ENCODE data around the gene EMP2.
A peak's percentile ranks its signal among the peaks of the same experiment; 100 is the strongest.
"Not testable (repeated sequence)": the region's sequence is repeated elsewhere in the genome, so short reads cannot be mapped to it uniquely, and the experiment has no call there.

Gene EMP2, protein sequence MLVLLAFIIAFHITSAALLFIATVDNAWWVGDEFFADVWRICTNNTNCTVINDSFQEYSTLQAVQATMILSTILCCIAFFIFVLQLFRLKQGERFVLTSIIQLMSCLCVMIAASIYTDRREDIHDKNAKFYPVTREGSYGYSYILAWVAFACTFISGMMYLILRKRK

GRCh38 chr16:10579965-10580882 is at the start of gene EMP2:
TSS of gene EMP2 (minus strand) at chr16:10580598. CDS start at chr16:10547617, 32,981 bp downstream.
- H3K4me3 ChIP-seq (ENCODE audit: low read length), result peak within 1 kb of the TSS; percentile 33
- no peaks in the 10 kb centered on the region for H3K36me3 ChIP-seq (ENCODE audit: control insufficient read depth, insufficient read depth, low read length)
- no peaks in the 10 kb centered on the region for H3K9me3 ChIP-seq (ENCODE audit: control insufficient read depth, low read length)
- H3K4me1 ChIP-seq (ENCODE audit: control insufficient read depth, insufficient read depth, low read length), result peaks cover 33% of the 10 kb centered on the region
- peak within 1 kb of the TSS; percentile 89 for H3K9ac ChIP-seq (ENCODE audit: low read length)
- H3K27me3 ChIP-seq (ENCODE audit: control insufficient read depth, insufficient read depth, low read length), result no peaks in the 10 kb centered on the region

- Histone ChIP-seq H3K4me1 (ENCODE audit: control insufficient read depth, insufficient read depth, low read length) (peaks cover 6% of the 10 kb centered on the region), H3K9me3 (ENCODE audit: control insufficient read depth, low read length) (no peaks in the 10 kb centered on the region), H3K36me3 (ENCODE audit: control insufficient read depth, insufficient read depth, low read length) (no peaks in the 10 kb centered on the region), H3K4me3 (ENCODE audit: low read length) (no peak overlapping the region), H3K27me3 (ENCODE audit: control insufficient read depth, insufficient read depth, low read length) (no peaks in the 10 kb centered on the region), H3K9ac (ENCODE audit: low read length) (no peak overlapping the region)
Measured at GRCh38 chr16:10629592-10629963, 49.2 kb upstream of the EMP2 start.

DNA sequence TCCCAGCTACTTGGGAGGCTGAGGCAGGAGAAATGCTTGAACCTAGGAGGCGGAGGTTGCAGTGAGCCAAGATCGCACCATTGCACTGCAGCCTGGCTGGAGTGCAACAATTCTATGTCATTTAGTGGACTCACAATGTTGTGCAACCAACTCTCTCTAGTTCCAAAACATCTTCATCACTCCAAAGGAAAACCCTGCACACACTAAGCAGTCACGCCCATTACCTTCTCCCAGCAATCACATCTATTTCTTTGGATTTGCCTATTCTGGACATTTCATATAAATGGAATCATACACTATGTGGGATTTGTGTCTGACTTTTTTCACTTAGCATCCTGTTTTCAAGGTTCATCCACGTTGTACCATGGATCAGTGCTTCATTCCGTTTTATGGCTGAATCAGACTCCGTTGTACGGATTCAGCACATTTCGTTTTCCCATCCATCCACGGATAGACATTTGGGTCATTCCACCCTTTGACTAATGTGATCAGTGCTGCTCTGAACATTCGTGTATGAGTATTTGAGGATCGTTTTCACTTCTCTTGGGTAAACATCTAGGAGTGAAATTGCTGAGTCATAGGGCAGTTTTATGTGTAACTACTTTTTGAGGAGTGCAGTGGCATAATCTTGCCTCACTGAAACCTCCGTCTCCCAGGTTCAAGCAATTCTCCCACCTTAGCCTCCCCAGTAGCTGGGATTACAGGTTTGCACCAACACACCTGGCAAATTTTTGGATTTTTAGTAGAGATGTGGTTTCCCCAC is 45.4 kb upstream of the EMP2 start:
- Histone ChIP-seq H3K9me3 (ENCODE audit: control insufficient read depth, low read length) (no peaks in the 10 kb centered on the region), H3K36me3 (ENCODE audit: control insufficient read depth, insufficient read depth, low read length) (no peaks in the 10 kb centered on the region), H3K9ac (ENCODE audit: low read length) (no peak overlapping the region), H3K27me3 (ENCODE audit: control insufficient read depth, insufficient read depth, low read length) (no peaks in the 10 kb centered on the region), H3K4me1 (ENCODE audit: control insufficient read depth, insufficient read depth, low read length) (peaks cover 14% of the 10 kb centered on the region), H3K4me3 (ENCODE audit: low read length) (no peak overlapping the region)

DNA sequence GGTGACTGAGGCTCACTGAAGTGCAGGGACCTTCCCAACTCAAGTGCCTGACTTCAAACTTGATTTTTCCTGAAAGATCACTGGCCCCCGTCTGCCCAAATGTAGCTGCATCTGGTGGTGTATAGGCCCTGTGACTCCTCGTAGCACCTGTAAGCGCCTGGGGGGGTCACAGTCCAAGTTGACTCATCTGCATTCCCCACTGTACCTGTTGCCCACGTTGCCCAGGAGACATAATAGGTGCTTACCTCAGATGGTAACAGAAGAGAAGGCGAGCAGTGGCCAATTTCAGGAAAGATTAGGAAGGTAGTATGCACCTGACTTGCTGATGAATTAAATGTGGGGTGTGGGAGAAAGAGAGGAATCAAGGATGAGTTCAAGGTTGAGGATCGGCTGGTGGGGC is 44.1 kb upstream of the EMP2 start:
- Histone ChIP-seq H3K36me3 (ENCODE audit: control insufficient read depth, insufficient read depth, low read length) (no peaks in the 10 kb centered on the region), H3K9ac (ENCODE audit: low read length) (no peak overlapping the region), H3K4me3 (ENCODE audit: low read length) (no peak overlapping the region), H3K9me3 (ENCODE audit: control insufficient read depth, low read length) (no peaks in the 10 kb centered on the region), H3K4me1 (ENCODE audit: control insufficient read depth, insufficient read depth, low read length) (peaks cover 21% of the 10 kb centered on the region), H3K27me3 (ENCODE audit: control insufficient read depth, insufficient read depth, low read length) (no peaks in the 10 kb centered on the region)

DNA sequence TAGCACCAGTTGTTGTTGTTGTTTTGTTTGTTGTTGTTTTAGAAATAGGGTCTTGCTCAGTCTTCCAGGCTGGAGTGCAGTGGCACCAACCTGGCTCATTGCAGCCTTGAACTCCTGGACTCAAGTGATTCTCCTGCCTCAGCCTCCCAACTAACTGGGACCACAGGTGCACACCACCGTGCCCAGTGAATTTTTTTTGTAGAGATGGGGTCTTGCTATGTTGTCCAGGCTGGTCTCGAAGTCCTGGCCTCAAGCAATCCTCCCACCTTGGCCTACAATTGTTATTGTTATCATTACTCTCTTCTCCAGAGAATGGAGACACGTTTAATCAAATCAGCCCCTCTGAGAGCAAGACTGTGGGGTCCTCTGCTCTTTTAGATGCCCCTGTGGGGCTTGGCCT is 42.7 kb upstream of the EMP2 start:
- Histone ChIP-seq H3K27me3 (ENCODE audit: control insufficient read depth, insufficient read depth, low read length) (peaks cover 3% of the 10 kb centered on the region), H3K4me1 (ENCODE audit: control insufficient read depth, insufficient read depth, low read length) (peaks cover 34% of the 10 kb centered on the region), H3K9ac (ENCODE audit: low read length) (no peak overlapping the region), H3K36me3 (ENCODE audit: control insufficient read depth, insufficient read depth, low read length) (no peaks in the 10 kb centered on the region), H3K9me3 (ENCODE audit: control insufficient read depth, low read length) (no peaks in the 10 kb centered on the region), H3K4me3 (ENCODE audit: low read length) (no peak overlapping the region)

DNA sequence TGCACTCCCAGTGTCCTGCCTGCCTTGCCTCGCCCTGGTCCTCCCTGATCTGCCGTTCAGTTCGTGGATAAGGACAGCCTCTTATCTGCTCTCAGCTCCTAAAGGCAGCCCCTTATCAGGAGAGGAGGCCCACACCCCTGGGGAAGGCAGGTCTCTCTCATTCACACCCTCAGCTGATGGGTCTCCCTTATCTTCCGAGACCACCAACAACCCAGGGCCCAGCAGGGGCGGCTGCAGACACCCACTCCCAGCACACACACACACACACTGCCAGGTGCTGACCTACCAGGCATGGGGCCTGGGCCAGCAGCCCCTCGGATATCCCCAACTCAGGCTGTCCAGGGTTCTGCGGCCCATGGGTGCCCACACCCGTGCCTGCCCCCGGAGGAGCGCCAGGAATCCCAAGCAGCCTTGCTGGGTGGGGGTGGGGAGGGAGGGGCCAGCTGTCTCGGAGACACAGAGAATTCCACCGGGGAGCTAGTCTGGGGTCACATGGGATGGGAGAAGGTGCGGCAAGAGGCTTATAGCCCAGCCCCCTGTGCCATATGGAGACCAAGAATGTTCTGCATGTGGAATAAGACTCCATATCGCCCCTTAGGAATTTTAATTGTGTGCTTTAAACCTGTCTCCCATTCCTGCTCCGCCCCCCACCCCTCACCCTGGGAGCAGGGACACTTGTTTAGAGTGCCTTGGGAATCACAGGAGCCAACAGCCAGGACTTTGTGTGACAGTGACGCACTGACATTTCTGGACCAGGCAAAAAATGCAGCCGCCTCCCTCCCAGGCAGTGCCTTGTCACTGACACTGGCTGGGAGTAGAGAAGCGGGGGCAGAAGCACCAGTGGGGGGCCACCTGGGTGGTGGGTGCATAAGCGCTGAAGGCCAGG is 41.9 kb upstream of the EMP2 start:
- no peaks in the 10 kb centered on the region for H3K9me3 ChIP-seq (ENCODE audit: control insufficient read depth, low read length)
- H3K36me3 ChIP-seq (ENCODE audit: control insufficient read depth, insufficient read depth, low read length), result no peaks in the 10 kb centered on the region
- peaks cover 3% of the 10 kb centered on the region for H3K27me3 ChIP-seq (ENCODE audit: control insufficient read depth, insufficient read depth, low read length)
- H3K4me3 ChIP-seq (ENCODE audit: low read length), result no peak overlapping the region
- peaks cover 42% of the 10 kb centered on the region for H3K4me1 ChIP-seq (ENCODE audit: control insufficient read depth, insufficient read depth, low read length)
- H3K9ac ChIP-seq (ENCODE audit: low read length), result peak overlapping the region; percentile 8

GRCh38 chr16:10621216-10621949 is 41.0 kb upstream of the EMP2 start:
- not testable (repeated sequence) for H3K36me3 ChIP-seq (ENCODE audit: control insufficient read depth, insufficient read depth, low read length); H3K9ac ChIP-seq (ENCODE audit: low read length); H3K9me3 ChIP-seq (ENCODE audit: control insufficient read depth, low read length); H3K27me3 ChIP-seq (ENCODE audit: control insufficient read depth, insufficient read depth, low read length); H3K4me3 ChIP-seq (ENCODE audit: low read length)
- H3K4me1 ChIP-seq (ENCODE audit: control insufficient read depth, insufficient read depth, low read length), result peaks cover 49% of the 10 kb centered on the region

DNA sequence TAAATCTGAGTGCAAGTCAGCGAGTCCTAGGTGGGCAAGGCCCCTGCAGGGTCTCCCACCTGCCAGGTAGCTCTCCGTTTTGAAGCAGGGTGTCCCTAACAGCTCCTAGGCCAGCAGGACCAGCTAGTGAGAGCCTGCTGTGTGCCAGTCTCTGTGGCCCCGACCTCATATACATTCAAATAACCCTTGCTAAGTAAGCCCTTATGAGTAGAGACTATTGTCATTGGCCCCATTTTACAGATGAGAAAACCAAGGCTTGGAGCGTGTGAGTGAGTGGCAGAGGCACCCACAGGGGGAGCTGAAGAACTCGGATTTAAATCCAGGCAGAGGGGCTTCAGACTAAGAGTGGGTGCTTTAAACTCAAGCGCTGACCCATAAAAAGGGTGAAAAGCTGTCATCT is 39.7 kb upstream of the EMP2 start:
- Histone ChIP-seq H3K9ac (ENCODE audit: low read length) (no peak overlapping the region), H3K4me1 (ENCODE audit: control insufficient read depth, insufficient read depth, low read length) (peaks cover 44% of the 10 kb centered on the region), H3K4me3 (ENCODE audit: low read length) (no peak overlapping the region), H3K36me3 (ENCODE audit: control insufficient read depth, insufficient read depth, low read length) (no peaks in the 10 kb centered on the region), H3K27me3 (ENCODE audit: control insufficient read depth, insufficient read depth, low read length) (peaks cover 3% of the 10 kb centered on the region), H3K9me3 (ENCODE audit: control insufficient read depth, low read length) (no peaks in the 10 kb centered on the region)

DNA sequence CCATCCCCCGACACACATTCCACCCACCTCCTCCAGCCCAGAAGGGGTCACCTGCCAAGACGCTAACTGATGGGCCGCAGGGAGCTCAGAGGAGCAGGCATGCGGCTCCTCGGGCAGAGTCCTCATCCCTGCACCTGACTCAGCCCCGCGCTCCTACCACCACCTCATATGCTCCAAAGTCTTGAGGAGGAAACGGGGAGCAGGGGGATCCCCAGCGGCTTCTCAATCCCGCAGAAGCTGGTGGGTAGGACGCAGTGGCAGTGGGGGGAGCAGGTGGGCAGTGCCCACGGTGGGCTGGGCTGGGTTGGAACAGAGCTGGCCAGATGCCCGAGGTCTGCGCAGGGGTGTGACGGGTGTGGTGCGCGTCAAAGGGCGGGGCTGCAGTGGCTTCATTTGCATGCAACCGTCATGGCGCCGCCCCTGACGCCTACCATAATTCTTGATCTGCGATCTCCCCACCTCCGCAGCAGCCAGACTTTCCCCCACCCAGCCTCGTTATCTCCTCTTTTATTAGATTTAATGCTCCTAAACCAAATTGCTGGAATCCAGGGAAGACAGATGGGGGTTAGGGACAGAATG is 39.0 kb upstream of the EMP2 start:
- H3K27me3 ChIP-seq (ENCODE audit: control insufficient read depth, insufficient read depth, low read length), result peaks cover 3% of the 10 kb centered on the region

GRCh38 chr16:10618710-10619209 is 38.4 kb upstream of the EMP2 start:
- Histone ChIP-seq H3K4me1 (ENCODE audit: control insufficient read depth, insufficient read depth, low read length) (peaks cover 44% of the 10 kb centered on the region), H3K4me3 (ENCODE audit: low read length) (peak overlapping the region; percentile 7), H3K9me3 (ENCODE audit: control insufficient read depth, low read length) (no peaks in the 10 kb centered on the region), H3K36me3 (ENCODE audit: control insufficient read depth, insufficient read depth, low read length) (no peaks in the 10 kb centered on the region), H3K9ac (ENCODE audit: low read length) (peak overlapping the region; percentile 56), H3K27me3 (ENCODE audit: control insufficient read depth, insufficient read depth, low read length) (peaks cover 3% of the 10 kb centered on the region)

More for the DNA sequence above, 39.0 kb upstream of the EMP2 start:
- H3K9me3 ChIP-seq (ENCODE audit: control insufficient read depth, low read length), result no peaks in the 10 kb centered on the region
- H3K36me3 ChIP-seq (ENCODE audit: control insufficient read depth, insufficient read depth, low read length), result no peaks in the 10 kb centered on the region
- peaks cover 44% of the 10 kb centered on the region for H3K4me1 ChIP-seq (ENCODE audit: control insufficient read depth, insufficient read depth, low read length)
- peak overlapping the region; percentile 7 for H3K4me3 ChIP-seq (ENCODE audit: low read length)
- H3K9ac ChIP-seq (ENCODE audit: low read length), result peak overlapping the region; percentile 56
